Hepatocyte (in vitro differentiated cells): Measurements from ENCODE around the gene PIK3R2. TPM values are rescaled to one million over a fixed set of nuclear protein-coding genes. Genes with fewer than 3 reads are reported as not detected.

Source experiments
- DNase-seq: peaks from one replicate; pipeline ENCODE4 v3.0.0-alpha.2; 2016; ENCODE audit warnings: low spot score
- H2AFZ ChIP-seq: fragments of 200-600 bp; sonication (generic); 2 replicates; pipeline ENCODE4 v1.6.0; 2016; ENCODE audit warnings: antibody characterized with exemption, mild to moderate bottlenecking
- H3K27ac ChIP-seq: fragments of 200-600 bp; sonication (generic); 2 replicates; pipeline ENCODE4 v1.5.1; 2016; ENCODE audit warnings: mild to moderate bottlenecking
- H3K27me3 ChIP-seq: fragments of 200-600 bp; sonication (generic); 2 replicates; pipeline ENCODE4 v1.6.1; 2016
- H3K36me3 ChIP-seq: fragments of 200-600 bp; sonication (generic); replicated peaks from 2 replicates; pipeline ENCODE4 v1.5.1; 2016; ENCODE audit warnings: low read depth; ENCODE audit not compliant: insufficient read depth
- H3K4me1 ChIP-seq: fragments of 200-600 bp; sonication (generic); 2 replicates; pipeline ENCODE4 v1.5.1; 2016; ENCODE audit warnings: mild to moderate bottlenecking, moderate library complexity; ENCODE audit not compliant: insufficient read depth
- H3K4me2 ChIP-seq: fragments of 200-600 bp; sonication (generic); 2 replicates; pipeline ENCODE4 v1.6.0; 2016
- H3K4me3 ChIP-seq: fragments of 200-600 bp; sonication (generic); 2 replicates; pipeline ENCODE4 v1.5.1; 2016; ENCODE audit warnings: mild to moderate bottlenecking
- H3K79me2 ChIP-seq: fragments of 200-600 bp; sonication (generic); 2 replicates; pipeline ENCODE4 v1.6.0; 2017; ENCODE audit warnings: mild to moderate bottlenecking
- H3K9me2 ChIP-seq: fragments of 200-600 bp; sonication (generic); replicated peaks from 2 replicates; pipeline ENCODE4 v1.6.0; 2017; ENCODE audit warnings: mild to moderate bottlenecking; ENCODE audit not compliant: insufficient read depth
- H3K9me3 ChIP-seq: fragments of 200-600 bp; sonication (generic); 2 replicates; pipeline ENCODE4 v1.5.1; 2016; ENCODE audit warnings: low read depth, mild to moderate bottlenecking
- H4K20me1 ChIP-seq: fragments of 200-600 bp; sonication (generic); 2 replicates; pipeline ENCODE4 v1.6.0; 2016; ENCODE audit warnings: mild to moderate bottlenecking; ENCODE audit not compliant: insufficient read depth, poor library complexity, severe bottlenecking
- CTCF ChIP-seq: fragments of 200-600 bp; sonication (generic); IDR thresholded peaks from 2 replicates; pipeline ENCODE4 v1.5.1; 2016; ENCODE audit warnings: antibody characterized with exemption, mild to moderate bottlenecking; ENCODE audit not compliant: poor library complexity
- EZH2 ChIP-seq: fragments of 200-600 bp; sonication (generic); IDR thresholded peaks from 2 replicates; pipeline ENCODE4 v1.6.1; 2016; ENCODE audit warnings: antibody characterized with exemption, mild to moderate bottlenecking, borderline replicate concordance
- EZH2phosphoT487 ChIP-seq: fragments of 200-600 bp; sonication (generic); IDR thresholded peaks from one replicate; pipeline ENCODE4 v1.6.1; 2018; ENCODE audit warnings: antibody characterized with exemption, mild to moderate bottlenecking, low read depth, moderate library complexity; ENCODE audit not compliant: unreplicated experiment, severe bottlenecking
- whole genome bisulfite sequencing: methylation state at CpG from one replicate; pipeline ENCODE4 v1.1.6; 2016; ENCODE audit warnings: low lambda C conversion rate; ENCODE audit errors: missing lambda C conversion rate; 5-methylcytosine and 5-hydroxymethylcytosine counted together
- polyA plus RNA-seq: library from polyadenylated mRNA; unstranded; fragments of >200 nt; fragmentation: Nextera tagmentation; extraction: Ambion mirVana; gene quantifications from 2 replicates; pipeline ENCODE4 v1.2.1, GENCODE V29; 2016
- total RNA-seq: library from RNA; depleted of rRNA; stranded (reverse); fragments of >200 nt; gene quantifications from 2 replicates; pipeline ENCODE4 v1.2.3, GENCODE V29; 2014

PIK3R2 gene
- total and polyA plus RNA-seq, 2 experiments from 2014 or later: 29.9 to 52.2 TPM

GRCh38 chr19:18123819-18124218, 29.1 kb upstream of the PIK3R2 start:
- Histone ChIP-seq H3K27me3 (no peaks in the 10 kb centered on the region), H3K9me2 (no peaks in the 10 kb centered on the region), H2AFZ (no peak overlapping the region), H4K20me1 (peaks cover 11% of the 10 kb centered on the region), H3K9me3 (no peaks in the 10 kb centered on the region), H3K27ac (no peak overlapping the region), H3K4me1 (peaks cover under 1% of the 10 kb centered on the region), H3K4me3 (no peak overlapping the region), H3K36me3 (no peaks in the 10 kb centered on the region), H3K79me2 (no peaks in the 10 kb centered on the region), H3K4me2 (no peak overlapping the region)
- TF ChIP-seq EZH2: no peak
- TF ChIP-seq CTCF: no peak
- no peak for TF ChIP-seq EZH2phosphoT487
- DNase-seq: no peak
- 96% methylated on average over 22 of the region's 26 CpGs for WGBS

- Histone ChIP-seq H3K27ac (no peak overlapping the region), H3K36me3 (no peaks in the 10 kb centered on the region), H3K4me3 (no peak overlapping the region), H3K4me2 (no peak overlapping the region), H3K9me3 (no peaks in the 10 kb centered on the region), H2AFZ (no peak overlapping the region), H3K4me1 (no peaks in the 10 kb centered on the region), H4K20me1 (no peaks in the 10 kb centered on the region), H3K79me2 (no peaks in the 10 kb centered on the region), H3K9me2 (no peaks in the 10 kb centered on the region), H3K27me3 (no peaks in the 10 kb centered on the region)
- WGBS: 94% methylated on average over 2 of the region's 2 CpGs
- TF ChIP-seq EZH2phosphoT487 (no peak), CTCF (no peak), EZH2 (no peak)
- DNase-seq: no peak
Measured at GRCh38 chr19:18126097-18126496, 26.9 kb upstream of the PIK3R2 start.

GRCh38 chr19:18128044-18128443, 24.9 kb upstream of the PIK3R2 start:
- Histone ChIP-seq H3K36me3 (no peaks in the 10 kb centered on the region), H3K27ac (no peak overlapping the region)
- 95% methylated on average over 3 of the region's 3 CpGs for WGBS

More at GRCh38 chr19:18128044-18128443, 24.9 kb upstream of the PIK3R2 start:
- H3K9me2 ChIP-seq: no peaks in the 10 kb centered on the region
- no peak for TF ChIP-seq EZH2
- no peak for TF ChIP-seq EZH2phosphoT487
- TF ChIP-seq CTCF: no peak
- H3K27me3 ChIP-seq: no peaks in the 10 kb centered on the region
- H4K20me1 ChIP-seq: no peaks in the 10 kb centered on the region
- DNase-seq: no peak
- H3K4me1 ChIP-seq: no peaks in the 10 kb centered on the region
- H3K4me3 ChIP-seq: no peak overlapping the region
- no peaks in the 10 kb centered on the region for H3K79me2 ChIP-seq
- no peak overlapping the region for H3K4me2 ChIP-seq
- H2AFZ ChIP-seq: no peak overlapping the region
- no peaks in the 10 kb centered on the region for H3K9me3 ChIP-seq
